Hematopoietic multipotent progenitor cell treated with erythropoietin and hydrocortisone succinate and interleukin-3 and kit ligand, for 8 days (in vitro differentiated cells): ENCODE results near the gene SLX4.

Experiments used
- DNase-seq: peaks from one replicate; pipeline ENCODE4 v3.0.0-alpha.2; 2015

SLX4 gene

DNA sequence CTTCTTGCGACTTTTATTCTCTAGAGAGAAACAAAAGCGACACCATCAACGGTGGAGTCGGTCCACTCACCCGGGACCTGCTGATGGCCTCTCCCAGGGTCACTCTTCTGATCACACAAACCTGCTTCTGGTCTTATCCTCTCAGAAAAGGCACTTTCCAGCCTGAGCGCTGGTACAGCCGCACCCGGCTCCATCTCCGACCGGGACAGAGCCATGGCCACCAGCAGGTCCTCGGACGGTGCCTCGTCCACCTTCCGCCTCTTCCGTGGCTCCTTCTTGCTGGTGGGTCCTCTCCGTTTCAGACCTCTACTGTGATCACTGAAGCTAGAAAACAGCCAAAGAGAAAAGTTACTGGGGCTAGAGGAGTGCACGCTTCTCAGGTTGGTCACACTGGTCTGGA lies 13.7 kb downstream of the SLX4 start:
- no peak for DNase-seq

DNA sequence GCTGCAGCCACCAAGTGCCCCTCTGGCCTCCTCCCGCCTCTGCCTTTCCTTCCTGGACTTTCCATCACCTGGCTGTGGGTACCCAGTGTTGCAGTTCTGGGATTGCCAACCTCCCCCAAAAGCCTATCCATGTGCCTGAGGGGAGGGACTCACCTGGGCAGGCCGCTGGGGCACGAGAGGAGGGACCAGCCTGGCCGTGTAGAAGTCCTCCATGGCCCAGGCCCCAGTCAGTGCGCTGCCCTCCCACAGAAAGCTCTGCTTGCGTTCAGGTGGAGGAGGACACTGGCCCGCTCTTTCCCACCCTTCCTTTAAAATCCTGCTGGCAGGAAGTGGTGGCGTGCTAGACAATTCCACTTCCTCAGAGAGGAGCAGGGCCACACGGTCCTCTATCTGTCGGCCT lies 14.2 kb downstream of the SLX4 start:
- no peak for DNase-seq

DNA sequence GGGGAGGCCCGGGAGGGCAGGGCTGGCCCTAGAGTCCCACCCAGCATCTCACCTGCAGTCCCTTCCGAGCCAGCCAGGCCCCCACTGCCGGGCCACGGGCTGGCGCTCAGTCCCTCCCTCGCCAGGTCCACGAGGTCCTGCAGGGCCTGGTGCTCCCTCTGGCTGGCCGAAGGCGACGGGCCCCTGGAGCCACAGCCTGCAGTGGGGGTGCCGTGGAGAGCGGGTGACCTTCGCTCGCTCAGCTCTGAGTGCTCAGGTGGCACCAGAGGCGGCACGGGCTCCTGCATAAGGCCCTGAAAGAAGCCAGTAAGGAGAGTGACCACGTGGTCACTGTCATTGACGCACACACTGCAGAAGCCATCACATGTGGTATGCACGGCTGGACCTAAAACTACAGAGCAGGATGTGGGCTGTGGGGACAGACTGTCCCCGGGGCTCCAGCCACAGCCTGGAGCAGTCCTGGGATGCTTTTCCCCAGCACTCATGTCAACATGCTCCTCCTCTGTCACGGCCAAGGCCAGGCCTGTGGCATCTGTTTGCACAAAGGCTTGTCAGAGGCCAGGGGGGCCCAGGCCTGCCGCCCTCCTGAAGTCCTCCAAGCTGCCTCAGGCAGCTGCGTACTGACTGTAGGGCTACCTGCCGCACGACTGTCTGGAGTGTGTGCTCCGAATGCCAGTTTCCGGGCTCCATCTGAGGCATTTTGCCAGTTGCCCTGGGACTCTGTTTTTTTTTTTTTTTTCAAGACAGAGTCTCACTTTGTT lies 15.1 kb downstream of the SLX4 start:
- no peak for DNase-seq

DNA sequence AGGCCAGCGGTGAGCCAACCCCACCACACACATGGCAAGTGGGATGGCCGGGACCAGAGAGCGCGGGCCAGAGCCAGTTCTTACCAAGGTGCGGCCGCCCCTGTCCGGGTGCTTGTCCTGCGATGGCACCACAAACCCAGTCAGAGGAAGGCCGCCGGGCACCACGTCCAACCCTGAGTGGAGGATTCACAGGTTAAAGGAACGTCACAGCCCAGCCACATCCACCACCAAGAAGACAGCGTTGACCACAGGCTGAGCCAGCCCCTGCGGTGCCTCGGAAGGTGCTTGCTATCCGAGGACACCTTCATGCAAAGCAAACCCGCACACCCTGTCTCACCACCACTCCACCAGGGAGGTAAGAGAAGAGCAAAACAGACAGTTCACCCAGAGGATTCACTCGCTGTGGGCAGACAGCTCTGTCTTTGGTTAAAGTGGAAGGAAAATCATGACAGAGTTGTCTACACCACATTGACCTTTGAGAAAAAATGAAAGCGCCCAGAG lies 15.8 kb downstream of the SLX4 start:
- DNase-seq: no peak

DNA sequence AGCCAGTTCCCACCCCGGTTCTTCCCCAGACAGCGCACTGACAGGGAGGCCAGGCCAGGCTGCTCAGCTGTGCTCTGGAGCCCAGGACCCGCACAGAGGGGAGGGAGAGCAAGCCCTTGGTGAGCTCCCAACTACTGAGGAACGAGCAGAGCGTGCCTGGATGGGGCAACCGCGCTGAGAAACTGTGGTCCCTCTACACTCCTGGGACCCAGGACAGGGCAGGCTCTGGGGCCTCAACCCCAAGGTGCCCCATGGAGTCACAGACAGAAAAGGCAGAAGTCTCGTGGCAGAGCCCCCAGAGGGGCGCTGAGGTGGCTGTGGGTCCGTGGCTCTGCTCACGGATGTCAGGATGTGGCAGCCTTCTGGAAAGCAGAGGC lies 16.3 kb downstream of the SLX4 start:
- no peak for DNase-seq

DNA sequence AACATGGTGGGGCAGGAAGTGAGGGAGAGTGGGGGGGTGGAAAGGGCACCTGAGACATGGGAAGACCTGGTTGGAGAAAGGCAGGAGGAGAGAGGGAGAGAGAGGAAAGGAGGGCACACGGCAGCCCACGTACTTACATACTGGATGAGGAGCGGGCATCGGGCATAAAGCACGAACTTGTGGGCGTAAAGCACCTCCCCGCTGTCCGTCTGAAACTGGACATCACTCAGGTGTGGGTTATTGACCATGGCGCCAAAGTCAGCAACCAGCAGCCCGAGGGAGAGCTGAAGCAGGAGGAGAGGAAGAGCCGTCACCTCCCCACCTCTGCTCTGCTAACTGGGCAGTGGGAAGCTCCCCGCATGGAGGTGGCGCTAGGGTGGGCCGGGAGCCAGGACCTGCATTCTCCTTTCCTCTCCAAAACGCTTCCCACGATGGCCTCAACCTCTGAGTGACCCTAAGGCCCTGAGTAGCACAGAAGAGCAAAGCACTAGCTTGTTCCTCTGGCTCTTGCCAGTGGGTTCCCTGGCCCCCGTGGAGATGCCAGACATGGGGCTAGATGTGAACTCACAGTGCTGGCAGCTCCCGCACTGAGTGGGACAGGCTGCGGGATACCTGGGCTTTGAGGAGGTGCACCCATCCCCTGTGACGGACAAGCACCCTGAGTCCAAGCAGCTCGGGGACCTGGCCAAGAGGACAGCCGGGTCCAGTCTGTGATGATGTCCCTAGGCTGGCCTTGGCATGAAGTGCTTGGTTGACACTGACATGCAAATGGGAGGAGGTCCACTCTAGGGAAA lies 16.9 kb downstream of the SLX4 start:
- no peak for DNase-seq

DNA sequence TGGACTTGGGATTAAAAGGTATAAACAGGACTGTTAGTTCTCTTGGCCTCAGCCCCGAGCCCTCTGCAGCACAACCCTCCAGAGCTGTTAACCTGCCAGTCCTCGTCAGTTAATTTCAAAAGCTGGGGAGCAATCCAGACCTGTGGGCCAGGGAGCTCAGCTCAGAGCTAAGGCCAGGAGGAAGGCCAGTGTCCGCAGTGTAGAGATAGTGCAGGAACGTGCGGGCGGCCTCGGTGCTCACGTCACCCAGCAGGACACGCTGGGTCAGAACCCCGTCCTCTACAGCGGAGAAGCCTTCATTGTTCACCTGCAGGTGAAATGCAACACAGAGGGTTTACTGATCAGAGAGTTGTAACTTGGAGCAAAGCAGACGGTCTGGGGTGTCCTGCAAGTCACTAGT lies 18.8 kb downstream of the SLX4 start:
- DNase-seq: no peak

DNA sequence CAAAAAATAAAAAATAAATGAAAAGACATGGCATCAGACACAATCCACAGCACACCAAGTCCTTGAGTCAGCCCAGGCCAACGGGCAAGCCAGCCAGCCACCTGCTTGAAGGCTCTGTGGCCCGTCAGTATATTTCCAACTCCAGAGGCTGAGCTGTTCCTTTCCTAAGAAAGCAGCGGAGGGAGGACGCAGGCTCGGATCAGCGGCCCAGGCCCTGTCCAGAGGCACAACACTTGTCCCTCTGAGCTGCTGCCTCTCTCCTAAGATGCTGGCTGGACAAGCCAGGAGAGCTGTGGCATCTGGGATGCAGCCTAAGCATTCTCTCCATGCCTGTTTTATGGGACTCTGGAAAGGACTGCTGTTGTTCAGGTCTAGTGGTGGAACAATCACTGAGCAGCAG lies 19.4 kb downstream of the SLX4 start:
- DNase-seq: no peak

DNA sequence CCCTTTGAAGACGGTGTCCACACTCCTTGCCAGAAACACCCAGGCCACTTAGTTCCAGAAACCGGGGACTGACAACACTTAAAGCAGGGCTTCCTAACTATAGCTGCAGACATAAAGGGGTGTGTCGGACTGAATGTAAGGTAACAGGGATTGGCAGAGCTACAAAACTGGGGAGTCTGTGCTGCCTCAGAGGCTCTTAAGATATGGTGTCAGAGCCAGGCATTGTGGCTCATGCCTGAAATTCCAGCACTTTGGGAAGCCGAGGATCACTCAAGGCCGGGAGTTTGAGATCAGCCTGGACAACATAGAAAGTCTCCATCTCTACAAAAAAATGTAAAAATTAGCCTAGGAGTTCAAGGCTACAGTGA lies 20.0 kb downstream of the SLX4 start:
- DNase-seq: no peak

DNA sequence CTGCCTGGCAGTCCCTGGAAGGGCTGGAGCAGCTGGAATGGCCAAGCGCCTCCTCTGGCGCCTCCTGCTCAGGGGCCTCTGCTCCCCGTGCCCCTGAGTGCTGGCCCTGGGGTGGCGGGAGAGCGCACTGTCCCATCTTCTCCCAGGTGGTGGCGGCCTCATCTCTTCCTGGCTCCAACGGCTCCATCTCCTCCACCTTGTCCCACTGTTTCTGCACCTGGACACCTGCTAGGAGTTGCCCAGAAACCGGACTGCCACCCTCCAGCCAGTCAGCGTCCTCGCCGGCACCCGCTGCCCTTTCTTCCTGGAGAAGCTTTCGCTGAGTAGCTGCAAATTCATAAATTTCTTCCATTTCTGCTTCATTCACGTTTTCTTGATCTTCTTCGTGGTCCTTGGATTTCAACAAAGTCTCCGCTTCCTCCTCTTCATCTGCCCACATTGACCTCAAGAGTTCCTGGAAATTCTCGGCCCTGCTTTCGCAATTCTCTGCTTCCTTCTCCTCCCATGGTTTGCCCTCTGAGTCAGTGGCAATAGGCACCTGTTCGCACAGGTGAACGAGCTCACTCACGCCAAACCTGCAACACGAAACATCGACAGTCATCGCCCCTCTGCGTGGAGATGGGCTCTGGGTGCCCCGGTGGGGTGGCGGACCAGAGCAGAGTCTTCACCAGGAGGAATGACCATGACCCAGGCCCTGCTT lies 20.5 kb downstream of the SLX4 start:
- DNase-seq: no peak

DNA sequence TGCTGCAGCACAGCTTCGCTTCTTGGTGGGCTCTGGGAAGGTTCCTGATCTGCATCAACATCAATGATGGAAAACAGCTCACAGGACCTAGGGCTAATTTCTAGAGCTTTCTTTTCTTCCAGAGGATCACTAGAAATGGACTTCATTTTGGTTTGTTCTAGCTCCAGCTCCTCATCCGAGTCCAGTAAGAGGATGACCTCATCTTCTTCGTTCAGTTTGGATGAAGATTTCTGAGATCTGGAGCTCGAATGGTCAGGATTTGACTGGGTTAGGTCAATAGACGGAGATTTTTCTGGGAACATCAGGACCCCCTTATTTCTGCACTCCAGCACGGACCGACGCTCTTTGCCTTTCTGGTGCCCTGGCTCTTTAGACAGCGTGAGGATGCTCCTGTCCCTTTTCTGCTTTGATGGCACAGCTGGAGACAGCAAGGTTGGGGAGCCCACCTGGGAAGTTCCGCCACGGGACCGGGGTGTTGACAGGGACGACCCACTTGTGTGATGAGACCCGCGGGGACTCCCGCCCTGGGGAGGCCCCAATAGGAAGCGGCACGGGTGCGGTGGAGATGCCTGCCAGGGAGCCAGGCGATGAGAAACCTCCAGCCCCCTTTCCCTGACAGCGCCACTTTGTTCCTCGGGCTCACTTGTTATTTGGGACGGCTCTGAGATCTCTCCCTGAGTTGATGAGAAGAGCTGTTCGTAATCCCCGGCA lies 21.3 kb downstream of the SLX4 start:
- DNase-seq: no peak

DNA sequence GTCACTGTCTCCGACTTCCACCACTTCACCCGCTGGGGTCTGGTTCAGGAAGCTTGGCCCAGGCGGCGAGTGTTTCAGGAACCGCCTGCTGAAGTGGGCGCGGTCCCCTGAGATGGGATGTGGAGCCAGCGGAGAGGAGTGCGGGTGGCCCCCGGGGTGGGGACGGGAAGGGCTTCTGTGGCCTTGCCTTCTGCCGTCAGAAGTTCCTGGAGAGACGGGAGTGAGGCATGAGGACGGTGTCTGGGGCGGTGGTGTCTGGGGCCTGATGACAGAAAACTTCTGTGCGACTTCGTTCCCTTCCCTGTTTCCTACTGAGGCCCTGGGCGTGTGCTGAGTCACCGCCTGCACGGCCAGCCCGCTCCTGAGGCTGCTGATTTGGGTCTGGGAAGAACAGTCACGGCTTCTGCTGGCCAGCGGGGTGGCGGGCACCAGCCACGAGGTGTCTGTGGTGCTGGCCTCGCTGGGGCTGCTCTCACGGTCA lies 21.9 kb downstream of the SLX4 start:
- DNase-seq: peak; percentile 29

DNA sequence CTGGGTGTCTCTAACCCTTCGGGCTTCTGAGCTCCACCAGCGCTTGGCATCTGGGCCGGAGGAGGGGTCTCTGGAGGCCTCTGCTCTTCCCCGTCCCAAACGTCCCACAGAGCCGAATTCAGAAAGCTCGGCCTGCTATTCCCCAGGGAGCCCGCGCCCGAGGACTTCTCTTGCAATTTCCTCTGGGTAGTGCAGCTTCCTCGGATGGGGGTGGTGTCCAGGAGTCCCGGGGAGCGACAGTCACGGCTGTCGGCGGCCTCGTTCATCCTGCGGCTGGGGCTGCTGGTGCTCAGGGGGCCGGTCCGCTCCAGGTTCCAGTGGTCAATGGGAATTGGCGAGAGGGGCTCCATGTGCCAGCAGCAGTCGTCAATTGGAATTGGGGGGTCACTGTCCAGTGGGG lies 22.4 kb downstream of the SLX4 start:
- DNase-seq: no peak

DNA sequence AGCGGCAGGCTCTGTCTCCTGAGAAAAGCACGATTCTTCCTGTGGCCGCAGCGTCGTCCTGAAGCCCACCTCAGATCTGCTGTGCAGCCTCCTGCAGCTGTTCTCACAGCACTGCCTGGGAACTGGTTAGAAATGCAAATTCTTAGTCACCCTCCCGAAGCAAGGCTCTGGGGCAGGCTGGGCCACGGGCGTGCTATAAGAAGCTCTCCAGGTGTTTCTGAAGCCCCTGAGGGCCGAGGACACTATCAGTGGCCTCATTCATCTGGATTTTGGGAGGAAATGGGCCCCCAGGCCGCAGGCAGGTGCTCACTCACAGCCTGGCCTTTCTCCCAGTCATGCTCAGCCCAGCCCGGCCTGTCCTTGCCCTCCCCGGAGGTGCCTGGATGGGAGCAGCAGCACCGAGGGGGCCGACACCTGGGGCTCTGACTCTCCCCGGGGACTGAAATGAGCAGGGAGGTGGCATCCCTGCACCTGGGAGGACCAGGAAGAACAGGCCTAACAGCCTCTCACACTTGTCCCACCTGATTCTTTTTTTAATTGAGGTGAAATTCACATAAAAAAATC lies 23.8 kb downstream of the SLX4 start:
- no peak for DNase-seq

DNA sequence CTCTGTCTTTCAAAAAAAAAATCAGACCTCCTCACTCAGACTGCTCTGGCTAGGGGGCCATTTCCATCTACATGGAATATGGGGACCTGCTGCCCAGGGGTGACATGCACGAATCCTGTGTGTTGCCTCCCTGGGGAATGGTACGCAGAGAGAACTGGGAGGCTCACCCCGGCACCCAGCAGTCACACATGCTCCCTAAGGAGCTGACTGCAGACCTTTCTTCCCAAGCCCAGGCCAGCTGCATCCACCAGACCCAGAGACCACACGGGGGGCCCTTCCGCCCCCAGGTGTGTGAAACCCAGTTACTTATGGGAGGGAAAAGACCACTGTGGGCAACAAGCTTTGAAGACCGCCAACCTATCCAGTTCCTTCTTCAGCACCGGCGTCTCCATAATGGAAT lies 27.0 kb downstream of the SLX4 start:
- no peak for DNase-seq

DNA sequence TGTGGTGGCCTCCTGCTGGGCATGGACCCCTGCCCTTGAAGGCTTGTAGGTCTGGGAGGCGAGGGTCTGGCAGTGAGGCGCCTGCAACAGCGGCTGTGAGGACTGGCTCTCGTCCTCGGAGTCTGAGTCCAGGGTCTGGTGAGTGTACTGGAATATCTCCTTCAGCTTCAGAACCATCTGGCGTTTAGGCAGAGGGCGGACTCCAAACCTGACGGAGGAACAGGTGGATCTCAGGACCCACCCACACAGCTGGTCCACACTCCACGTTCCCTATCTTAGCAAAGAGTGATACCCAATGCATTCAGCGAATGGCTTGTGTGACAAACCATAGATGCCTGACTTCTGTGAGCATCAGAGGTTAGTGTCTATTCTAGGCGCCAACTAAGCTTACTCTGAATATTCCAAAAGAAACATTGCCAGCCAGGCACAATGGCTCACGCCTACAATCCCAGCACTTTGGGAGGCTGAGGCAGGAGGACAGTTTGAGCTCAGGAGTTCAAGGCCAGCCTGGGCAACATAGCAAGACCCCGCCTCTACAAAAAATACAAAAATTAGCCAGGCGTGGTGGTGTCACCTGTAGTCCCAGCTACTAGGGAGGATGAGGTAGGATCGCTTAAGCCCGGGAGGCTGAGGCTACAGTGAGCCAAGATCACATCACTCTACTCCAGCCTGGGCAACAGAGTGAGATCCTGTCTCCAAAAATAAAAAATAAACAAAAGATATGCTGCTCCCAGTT lies 27.9 kb downstream of the SLX4 start:
- no peak for DNase-seq

DNA sequence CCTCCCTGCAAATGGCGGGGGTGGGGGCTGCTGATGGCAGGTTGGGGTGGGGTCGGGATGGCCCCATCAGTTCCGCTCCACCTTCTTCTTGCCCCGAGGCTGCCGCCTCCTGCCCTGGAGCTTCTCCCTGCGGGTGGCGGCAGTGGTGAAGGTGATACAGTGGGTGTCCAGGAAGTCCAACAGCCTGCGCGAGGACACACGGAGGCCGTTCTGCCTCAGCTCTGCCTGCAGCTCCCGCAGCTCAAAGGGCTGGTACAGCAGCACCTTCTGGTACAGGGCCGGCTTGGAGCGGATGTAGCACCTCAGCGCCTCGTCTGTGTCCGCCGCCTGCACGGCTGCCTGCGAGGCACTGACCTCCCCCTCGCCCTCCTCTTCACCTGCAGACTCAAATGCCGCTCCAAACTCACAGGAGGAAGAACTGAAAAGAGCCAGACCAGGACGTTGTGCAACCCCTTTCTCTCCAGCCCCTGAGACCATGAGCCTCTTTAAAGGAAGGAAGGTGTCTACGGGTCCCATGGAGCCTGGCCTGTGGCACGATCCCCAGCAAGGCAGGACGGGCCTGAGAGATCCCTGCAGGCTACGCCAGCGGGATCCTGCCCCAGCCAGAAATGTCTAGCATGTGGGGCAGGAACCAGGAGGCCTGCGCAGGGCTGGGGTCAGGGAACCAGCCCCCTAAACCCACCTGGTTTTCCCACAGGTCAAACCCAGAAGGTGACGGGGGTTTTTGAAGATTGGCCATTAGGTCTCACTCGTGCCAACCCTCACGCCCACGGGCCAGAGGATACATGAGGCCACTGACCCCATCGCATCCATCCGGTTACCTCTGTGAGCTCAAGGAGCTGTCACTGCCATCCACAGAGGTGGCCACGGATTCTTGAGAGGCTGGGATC lies 28.9 kb downstream of the SLX4 start:
- DNase-seq: no peak

DNA sequence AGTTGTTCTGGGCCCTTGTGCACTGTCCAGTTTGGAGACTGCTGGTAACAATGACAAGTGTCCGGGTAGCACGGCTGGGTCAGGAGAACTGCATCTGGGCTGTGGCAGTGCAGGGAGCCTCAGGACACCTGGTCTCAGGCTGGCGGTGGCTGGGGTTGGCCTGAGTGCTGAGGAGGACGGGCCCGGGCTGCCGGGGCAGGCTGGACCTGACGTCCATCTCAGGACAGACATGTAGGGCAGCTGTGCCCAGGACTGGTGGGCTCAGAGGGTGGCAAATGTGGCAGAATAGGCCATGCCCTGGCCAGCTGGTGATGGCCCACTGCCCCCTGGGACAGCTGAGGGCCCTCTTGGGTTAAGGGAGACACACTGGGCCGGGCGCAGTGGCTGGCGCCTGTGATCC lies 30.0 kb downstream of the SLX4 start:
- no peak for DNase-seq

DNA sequence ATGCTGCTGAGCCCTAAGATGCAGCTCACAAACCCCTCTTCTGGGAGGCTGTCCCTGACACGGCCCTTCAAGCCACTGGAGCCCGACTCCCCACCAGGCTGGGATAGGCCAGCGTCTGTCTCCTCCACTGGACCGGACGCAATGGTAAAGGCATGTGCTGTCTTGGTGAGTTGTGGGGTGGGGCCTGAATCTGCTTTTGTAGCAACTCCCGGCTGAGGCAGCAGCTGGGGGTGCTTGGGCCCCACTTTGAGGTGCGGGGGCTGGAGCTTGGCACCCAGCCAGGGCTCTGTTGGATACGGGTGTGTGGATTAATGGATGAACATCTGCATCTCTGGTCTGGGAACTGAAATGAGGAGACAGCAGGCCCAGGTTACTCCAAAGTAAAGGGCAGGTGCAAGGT lies 30.7 kb downstream of the SLX4 start:
- DNase-seq: no peak

DNA sequence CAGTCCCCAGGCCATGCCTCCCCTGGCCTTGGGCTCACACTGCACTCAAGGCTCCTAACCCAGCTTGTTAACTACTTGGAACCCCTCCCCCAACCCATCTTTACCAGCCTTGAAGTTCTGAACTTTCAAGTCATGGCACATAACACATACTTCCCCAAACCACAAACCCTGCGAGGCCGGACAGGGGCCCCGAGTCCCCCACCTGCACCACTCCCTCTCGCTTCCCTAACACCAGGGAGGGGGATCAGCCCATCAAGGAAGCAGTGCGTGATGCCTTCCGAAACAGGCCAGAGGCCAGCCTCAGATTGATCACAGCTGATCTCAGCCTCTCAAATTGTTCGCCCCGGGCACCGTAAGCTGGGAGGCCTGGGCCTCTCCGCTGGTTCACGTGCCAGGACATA lies 31.2 kb downstream of the SLX4 start:
- no peak for DNase-seq

DNA sequence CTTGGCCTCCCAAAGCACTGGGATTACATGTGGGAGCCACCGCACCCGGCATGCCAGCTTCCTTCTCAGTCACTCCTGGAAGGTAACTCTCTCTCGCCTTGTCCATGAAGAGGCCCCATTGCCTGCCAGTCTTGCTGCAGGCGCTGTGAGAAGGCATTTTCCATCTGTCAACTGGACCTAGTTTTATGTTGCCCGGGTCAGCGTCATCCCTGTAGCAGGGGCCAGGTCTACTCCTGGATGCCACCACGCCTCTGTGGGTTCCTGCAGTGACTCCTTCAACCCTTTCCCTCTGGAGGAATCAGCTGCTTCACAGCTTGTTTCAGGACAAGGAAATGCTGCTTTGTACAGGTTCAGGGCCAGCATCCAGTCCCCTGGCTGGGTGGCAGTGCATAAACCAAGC lies 31.6 kb downstream of the SLX4 start:
- no peak for DNase-seq
